ENCODE measurements around the gene EXOC7.

- TF ChIP-seq, protein P1, sequence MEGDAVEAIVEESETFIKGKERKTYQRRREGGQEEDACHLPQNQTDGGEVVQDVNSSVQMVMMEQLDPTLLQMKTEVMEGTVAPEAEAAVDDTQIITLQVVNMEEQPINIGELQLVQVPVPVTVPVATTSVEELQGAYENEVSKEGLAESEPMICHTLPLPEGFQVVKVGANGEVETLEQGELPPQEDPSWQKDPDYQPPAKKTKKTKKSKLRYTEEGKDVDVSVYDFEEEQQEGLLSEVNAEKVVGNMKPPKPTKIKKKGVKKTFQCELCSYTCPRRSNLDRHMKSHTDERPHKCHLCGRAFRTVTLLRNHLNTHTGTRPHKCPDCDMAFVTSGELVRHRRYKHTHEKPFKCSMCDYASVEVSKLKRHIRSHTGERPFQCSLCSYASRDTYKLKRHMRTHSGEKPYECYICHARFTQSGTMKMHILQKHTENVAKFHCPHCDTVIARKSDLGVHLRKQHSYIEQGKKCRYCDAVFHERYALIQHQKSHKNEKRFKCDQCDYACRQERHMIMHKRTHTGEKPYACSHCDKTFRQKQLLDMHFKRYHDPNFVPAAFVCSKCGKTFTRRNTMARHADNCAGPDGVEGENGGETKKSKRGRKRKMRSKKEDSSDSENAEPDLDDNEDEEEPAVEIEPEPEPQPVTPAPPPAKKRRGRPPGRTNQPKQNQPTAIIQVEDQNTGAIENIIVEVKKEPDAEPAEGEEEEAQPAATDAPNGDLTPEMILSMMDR (conservative IDR thresholded peaks at IDR 0.05; ENCODE audit: low read length) = no peak
- no peak for TF ChIP-seq EZH2phosphoT487 (IDR thresholded peaks at IDR 0.05; ENCODE audit: borderline replicate concordance, low read depth, low read length)
Observed at GRCh38 chr17:76115138-76115754, 11.7 kb upstream of the EXOC7 start.

Data from OCI-LY7 (cell line).